Measurements from ENCODE around the gene FAM151A. TPM values are rescaled to one million over a fixed set of nuclear protein-coding genes. Genes with fewer than 3 reads are reported as not detected.
A peak's percentile ranks its signal among the peaks of the same experiment; 100 is the strongest.

FAM151A gene
- total and polyA plus RNA-seq, 2 of the 13 experiments (the other 11 are each of a cell fraction or from before 2014, with no cell fraction given) = 0.29 to 3.6 TPM

GRCh38 chr1:54649130-54649898 lies 26.0 kb upstream of the FAM151A start (continued):
- TF ChIP-seq ZNF383 (CRISPR knock-in tag; IDR thresholded peaks at IDR 0.05; ENCODE audit: borderline replicate concordance) (no peak), DMAP1 (CRISPR knock-in tag; IDR thresholded peaks at IDR 0.05) (no peak), NR3C1 (CRISPR knock-in tag; IDR thresholded peaks at IDR 0.05) (no peak), ERF (CRISPR knock-in tag; IDR thresholded peaks at IDR 0.05) (0 out of 2 replicates have a peak, but pooled peaks have one; percentile 37), NCOR1 (IDR thresholded peaks at IDR 0.05; ENCODE audit: borderline replicate concordance, low read length) (peak; percentile 70), FOXP1 (IDR thresholded peaks at IDR 0.05) (no peak), FOXP1 (CRISPR knock-in tag; IDR thresholded peaks at IDR 0.05) (peak; percentile 50; the same call in 1 of the 2 replicates), SAP130 (CRISPR knock-in tag; IDR thresholded peaks at IDR 0.05; ENCODE audit: low read depth) (peak; percentile 66), CERS6 (CRISPR knock-in tag; IDR thresholded peaks at IDR 0.05) (no peak), ZFY (CRISPR knock-in tag; IDR thresholded peaks at IDR 0.05) (0 out of 2 replicates have a peak, but pooled peaks have one; percentile 29), MEF2D (CRISPR knock-in tag; IDR thresholded peaks at IDR 0.05) (peak; percentile 55; the same call in 1 of the 2 replicates), MEIS1 (CRISPR knock-in tag; IDR thresholded peaks at IDR 0.05; ENCODE audit: borderline replicate concordance) (no peak), KMT2B (CRISPR knock-in tag; IDR thresholded peaks at IDR 0.05) (0 out of 2 replicates have a peak, but pooled peaks have one; percentile 28), ZNF138 (CRISPR knock-in tag; IDR thresholded peaks at IDR 0.05; ENCODE audit: low read depth) (no peak), FOXA3 (CRISPR knock-in tag; IDR thresholded peaks at IDR 0.05) (0 out of 2 replicates have a peak, but pooled peaks have one; percentile 25), HMGA1 (CRISPR knock-in tag; conservative IDR thresholded peaks at IDR 0.05) (no peak), ZNF652 (CRISPR knock-in tag; IDR thresholded peaks at IDR 0.05; ENCODE audit: borderline replicate concordance, low read depth) (peak; percentile 99), CC2D1A (CRISPR knock-in tag; IDR thresholded peaks at IDR 0.05) (no peak), HDAC2 (CRISPR knock-in tag; IDR thresholded peaks at IDR 0.05) (peak; percentile 78), ZNF329 (CRISPR knock-in tag; IDR thresholded peaks at IDR 0.05; ENCODE audit: low read depth) (no peak), SOX6 (IDR thresholded peaks at IDR 0.05) (no peak), SOX6 (CRISPR knock-in tag; IDR thresholded peaks at IDR 0.05) (peak; percentile 67), GATAD2A (CRISPR knock-in tag; IDR thresholded peaks at IDR 0.05) (peak; percentile 66), ZNF225 (CRISPR knock-in tag; IDR thresholded peaks at IDR 0.05) (no peak), PCBP1 (IDR thresholded peaks at IDR 0.05; ENCODE audit: borderline replicate concordance, low read depth, low read length) (no peak), ZNF354B (CRISPR knock-in tag; IDR thresholded peaks at IDR 0.05) (0 out of 2 replicates have a peak, but pooled peaks have one; percentile 68)
- TF ChIP-seq, protein P1, sequence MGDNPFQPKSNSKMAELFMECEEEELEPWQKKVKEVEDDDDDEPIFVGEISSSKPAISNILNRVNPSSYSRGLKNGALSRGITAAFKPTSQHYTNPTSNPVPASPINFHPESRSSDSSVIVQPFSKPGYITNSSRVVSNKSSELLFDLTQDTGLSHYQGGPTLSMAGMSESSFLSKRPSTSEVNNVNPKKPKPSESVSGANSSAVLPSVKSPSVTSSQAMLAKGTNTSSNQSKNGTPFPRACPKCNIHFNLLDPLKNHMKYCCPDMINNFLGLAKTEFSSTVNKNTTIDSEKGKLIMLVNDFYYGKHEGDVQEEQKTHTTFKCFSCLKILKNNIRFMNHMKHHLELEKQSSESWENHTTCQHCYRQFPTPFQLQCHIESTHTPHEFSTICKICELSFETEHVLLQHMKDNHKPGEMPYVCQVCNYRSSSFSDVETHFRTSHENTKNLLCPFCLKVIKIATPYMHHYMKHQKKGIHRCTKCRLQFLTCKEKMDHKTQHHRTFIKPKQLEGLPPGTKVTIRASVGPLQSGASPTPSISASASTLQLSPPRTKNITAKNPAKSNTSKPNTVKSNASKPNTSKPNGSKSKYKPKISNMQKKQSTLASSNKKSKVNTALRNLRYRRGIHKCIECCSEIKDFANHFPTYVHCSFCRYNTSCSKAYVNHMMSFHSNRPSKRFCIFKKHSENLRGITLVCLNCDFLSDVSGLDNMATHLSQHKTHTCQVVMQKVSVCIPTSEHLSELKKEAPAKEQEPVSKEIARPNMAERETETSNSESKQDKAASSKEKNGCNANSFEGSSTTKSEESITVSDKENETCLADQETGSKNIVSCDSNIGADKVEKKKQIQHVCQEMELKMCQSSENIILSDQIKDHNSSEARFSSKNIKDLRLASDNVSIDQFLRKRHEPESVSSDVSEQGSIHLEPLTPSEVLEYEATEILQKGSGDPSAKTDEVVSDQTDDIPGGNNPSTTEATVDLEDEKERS (CRISPR knock-in tag; IDR thresholded peaks at IDR 0.05) = no peak
- TF ChIP-seq, protein P2, sequence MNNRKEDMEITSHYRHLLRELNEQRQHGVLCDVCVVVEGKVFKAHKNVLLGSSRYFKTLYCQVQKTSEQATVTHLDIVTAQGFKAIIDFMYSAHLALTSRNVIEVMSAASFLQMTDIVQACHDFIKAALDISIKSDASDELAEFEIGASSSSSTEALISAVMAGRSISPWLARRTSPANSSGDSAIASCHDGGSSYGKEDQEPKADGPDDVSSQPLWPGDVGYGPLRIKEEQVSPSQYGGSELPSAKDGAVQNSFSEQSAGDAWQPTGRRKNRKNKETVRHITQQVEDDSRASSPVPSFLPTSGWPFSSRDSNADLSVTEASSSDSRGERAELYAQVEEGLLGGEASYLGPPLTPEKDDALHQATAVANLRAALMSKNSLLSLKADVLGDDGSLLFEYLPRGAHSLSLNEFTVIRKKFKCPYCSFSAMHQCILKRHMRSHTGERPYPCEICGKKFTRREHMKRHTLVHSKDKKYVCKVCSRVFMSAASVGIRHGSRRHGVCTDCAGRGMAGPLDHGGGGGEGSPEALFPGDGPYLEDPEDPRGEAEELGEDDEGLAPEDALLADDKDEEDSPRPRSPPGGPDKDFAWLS (CRISPR knock-in tag; IDR thresholded peaks at IDR 0.05; ENCODE audit: borderline replicate concordance) = no peak

Measured in HepG2 (cell line).